HEK293 (cell line): Measurements from ENCODE around the gene UGT1A10.

Source experiments
- CTCF ChIA-PET: fragments of 350-600 bp; formaldehyde crosslinking; extraction: SDS; loops from one replicate; lab custom pipeline; 2021; ENCODE audit warnings: antibody characterized with exemption; lab: Yijun Ruan, JAX
- POLR2A ChIA-PET: fragments of 300-600 bp; formaldehyde crosslinking; extraction: SDS; loops from one replicate; lab custom pipeline; 2020; ENCODE audit warnings: antibody characterized with exemption, inconsistent platforms; lab: Yijun Ruan, JAX
- H3K27ac ChIP-seq: fragments of 200-500 bp; sonication (Bioruptor generic); 2 replicates; pipeline ENCODE4 v1.5.1; 2014; ENCODE audit warnings: low read depth, low read length, control low read depth, inconsistent platforms; ENCODE audit errors: extremely low read depth
- H3K36me3 ChIP-seq, 2 experiments: fragments of 200-500 bp in 1 of 2; sonication (Bioruptor generic) in 1 of 2; 1 replicate in 1 of 2; 2 replicates in 1 of 2; pipeline ENCODE4 v1.5.1; 2014 to 2017; ENCODE audit warnings: inconsistent platforms in 2 of 2, low read length in 2 of 2; ENCODE audit not compliant: control insufficient read depth in 2 of 2, insufficient read depth in 1 of 2
- H3K4me1 ChIP-seq: fragments of 200-500 bp; sonication (Bioruptor generic); 2 replicates; pipeline ENCODE4 v1.5.1; 2014; ENCODE audit warnings: mild to moderate bottlenecking, low read length, inconsistent platforms; ENCODE audit not compliant: control insufficient read depth, insufficient read depth
- H3K4me3 ChIP-seq: 2 replicates; pipeline ENCODE4 v1.5.1; 2011; ENCODE audit warnings: low read depth, mild to moderate bottlenecking, control low read depth, low read length, moderate library complexity
- H3K9me3 ChIP-seq: fragments of 200-500 bp; sonication (Bioruptor generic); 2 replicates; pipeline ENCODE4 v1.5.1; 2014; ENCODE audit warnings: low read depth, low read length, inconsistent platforms; ENCODE audit not compliant: control insufficient read depth, insufficient read depth
- GLIS1 ChIP-seq: fragments of 450-650 bp; formaldehyde crosslinking; IDR thresholded peaks from 2 replicates; pipeline ENCODE4 v1.5.1; 2016; ENCODE audit warnings: missing biosample characterization, missing genetic modification characterization
- KLF9 ChIP-seq: fragments of 450-650 bp; formaldehyde crosslinking; IDR thresholded peaks from 2 replicates; pipeline ENCODE4 v1.5.1; 2016; ENCODE audit warnings: missing biosample characterization, missing genetic modification characterization, low read depth
- REPIN1 ChIP-seq: fragments of 450-650 bp; formaldehyde crosslinking; IDR thresholded peaks from 2 replicates; pipeline ENCODE4 v1.5.1; 2017; ENCODE audit warnings: missing biosample characterization, missing genetic modification characterization, low read depth
- TRIM28 ChIP-seq: IDR thresholded peaks from 2 replicates; pipeline ENCODE4 v1.6.1; 2011; ENCODE audit warnings: low read length, control low read depth, borderline replicate concordance
- YY1 ChIP-seq: fragments of 450-650 bp; formaldehyde crosslinking; IDR thresholded peaks from 2 replicates; pipeline ENCODE4 v1.5.1; 2018; ENCODE audit warnings: missing biosample characterization, missing genetic modification characterization
- YY2 ChIP-seq: fragments of 450-650 bp; formaldehyde crosslinking; IDR thresholded peaks from 2 replicates; pipeline ENCODE4 v1.5.1; 2016; ENCODE audit warnings: missing biosample characterization, missing genetic modification characterization
- ZEB2 ChIP-seq: fragments of 450-650 bp; formaldehyde crosslinking; IDR thresholded peaks from 2 replicates; pipeline ENCODE4 v1.5.1; 2016; ENCODE audit warnings: missing biosample characterization, missing genetic modification characterization
- ZFP37 ChIP-seq: fragments of 450-650 bp; formaldehyde crosslinking; IDR thresholded peaks from 2 replicates; pipeline ENCODE4 v1.5.1; 2016; ENCODE audit warnings: missing biosample characterization, missing genetic modification characterization
- ZNF121 ChIP-seq: fragments of 450-650 bp; formaldehyde crosslinking; IDR thresholded peaks from 2 replicates; pipeline ENCODE4 v1.5.1; 2016; ENCODE audit warnings: missing biosample characterization, missing genetic modification characterization
- ZNF155 ChIP-seq: fragments of 450-650 bp; formaldehyde crosslinking; IDR thresholded peaks from 2 replicates; pipeline ENCODE4 v1.5.1; 2016; ENCODE audit warnings: missing biosample characterization, missing genetic modification characterization
- ZNF23 ChIP-seq: fragments of 450-650 bp; formaldehyde crosslinking; IDR thresholded peaks from 2 replicates; pipeline ENCODE4 v1.5.1; 2016; ENCODE audit warnings: missing biosample characterization, missing genetic modification characterization, borderline replicate concordance
- ZNF26 ChIP-seq: fragments of 450-650 bp; formaldehyde crosslinking; IDR thresholded peaks from 2 replicates; pipeline ENCODE4 v1.5.1; 2016; ENCODE audit warnings: missing biosample characterization, missing genetic modification characterization
- ZNF48 ChIP-seq: fragments of 450-650 bp; formaldehyde crosslinking; IDR thresholded peaks from 2 replicates; pipeline ENCODE4 v1.5.1; 2016; ENCODE audit warnings: missing biosample characterization, missing genetic modification characterization
- ZNF501 ChIP-seq: fragments of 450-650 bp; formaldehyde crosslinking; IDR thresholded peaks from 2 replicates; pipeline ENCODE4 v1.5.1; 2016; ENCODE audit warnings: missing biosample characterization, missing genetic modification characterization
- ZNF521 ChIP-seq: fragments of 450-650 bp; formaldehyde crosslinking; IDR thresholded peaks from 2 replicates; pipeline ENCODE4 v1.5.1; 2017; ENCODE audit warnings: missing biosample characterization, mild to moderate bottlenecking, missing genetic modification characterization
- ZNF529 ChIP-seq: fragments of 450-650 bp; formaldehyde crosslinking; IDR thresholded peaks from 2 replicates; pipeline ENCODE4 v1.5.1; 2017; ENCODE audit warnings: missing genetic modification characterization, missing biosample characterization; ENCODE audit not compliant: insufficient replicate concordance
- ZNF548 ChIP-seq: fragments of 450-650 bp; formaldehyde crosslinking; IDR thresholded peaks from 2 replicates; pipeline ENCODE4 v1.5.1; 2016; ENCODE audit warnings: missing biosample characterization, missing genetic modification characterization
- ZNF747 ChIP-seq: fragments of 450-650 bp; formaldehyde crosslinking; IDR thresholded peaks from 2 replicates; pipeline ENCODE4 v1.5.1; 2016; ENCODE audit warnings: missing biosample characterization, missing genetic modification characterization
- ZNF768 ChIP-seq: fragments of 450-650 bp; formaldehyde crosslinking; IDR thresholded peaks from 2 replicates; pipeline ENCODE4 v1.5.1; 2018; ENCODE audit warnings: missing biosample characterization, mild to moderate bottlenecking, missing genetic modification characterization
- ZNF776 ChIP-seq: fragments of 450-650 bp; formaldehyde crosslinking; IDR thresholded peaks from 2 replicates; pipeline ENCODE4 v1.5.0; 2017; ENCODE audit warnings: missing biosample characterization, missing genetic modification characterization, borderline replicate concordance
- ZNF830 ChIP-seq: fragments of 450-650 bp; IDR thresholded peaks from 2 replicates; pipeline ENCODE4 v1.5.0; 2018; ENCODE audit warnings: missing biosample characterization, missing genetic modification characterization, low read depth, mild to moderate bottlenecking, moderate library complexity
- ZSCAN30 ChIP-seq: fragments of 450-650 bp; IDR thresholded peaks from 2 replicates; pipeline ENCODE4 v1.5.1; 2018; ENCODE audit warnings: missing biosample characterization, mild to moderate bottlenecking, missing genetic modification characterization, moderate library complexity
- ZSCAN4 ChIP-seq: fragments of 450-650 bp; formaldehyde crosslinking; IDR thresholded peaks from 2 replicates; pipeline ENCODE4 v1.5.1; 2017; ENCODE audit warnings: missing biosample characterization, missing genetic modification characterization
- TF ChIP-seq, protein P1 (sequence below): fragments of 450-650 bp; formaldehyde crosslinking; IDR thresholded peaks from 2 replicates; pipeline ENCODE4 v1.5.1; 2016; ENCODE audit warnings: missing biosample characterization, missing genetic modification characterization
- TF ChIP-seq, protein P2 (sequence below): fragments of 450-650 bp; formaldehyde crosslinking; IDR thresholded peaks from 2 replicates; pipeline ENCODE4 v1.5.1; 2016; ENCODE audit warnings: missing biosample characterization, missing genetic modification characterization
- TF ChIP-seq, protein P3 (sequence below): fragments of 450-650 bp; formaldehyde crosslinking; IDR thresholded peaks from 2 replicates; pipeline ENCODE4 v1.5.1; 2016; ENCODE audit warnings: missing biosample characterization, missing genetic modification characterization

Gene UGT1A10

GRCh38 chr2:233801357-233802131, 165.3 kb downstream of the UGT1A10 start:
- no peak for TF ChIP-seq ZNF26 (tag by site-specific recombination)
- TF ChIP-seq ZNF768 (tag by site-specific recombination): no peak
- TF ChIP-seq, protein P1, sequence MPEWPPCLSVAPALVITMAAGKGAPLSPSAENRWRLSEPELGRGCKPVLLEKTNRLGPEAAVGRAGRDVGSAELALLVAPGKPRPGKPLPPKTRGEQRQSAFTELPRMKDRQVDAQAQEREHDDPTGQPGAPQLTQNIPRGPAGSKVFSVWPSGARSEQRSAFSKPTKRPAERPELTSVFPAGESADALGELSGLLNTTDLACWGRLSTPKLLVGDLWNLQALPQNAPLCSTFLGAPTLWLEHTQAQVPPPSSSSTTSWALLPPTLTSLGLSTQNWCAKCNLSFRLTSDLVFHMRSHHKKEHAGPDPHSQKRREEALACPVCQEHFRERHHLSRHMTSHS (tag by site-specific recombination): no peak
- TF ChIP-seq REPIN1 (tag by site-specific recombination): no peak
- no peak for TF ChIP-seq ZNF776
- TF ChIP-seq ZNF121 (tag by site-specific recombination): no peak
- TF ChIP-seq, protein P2, sequence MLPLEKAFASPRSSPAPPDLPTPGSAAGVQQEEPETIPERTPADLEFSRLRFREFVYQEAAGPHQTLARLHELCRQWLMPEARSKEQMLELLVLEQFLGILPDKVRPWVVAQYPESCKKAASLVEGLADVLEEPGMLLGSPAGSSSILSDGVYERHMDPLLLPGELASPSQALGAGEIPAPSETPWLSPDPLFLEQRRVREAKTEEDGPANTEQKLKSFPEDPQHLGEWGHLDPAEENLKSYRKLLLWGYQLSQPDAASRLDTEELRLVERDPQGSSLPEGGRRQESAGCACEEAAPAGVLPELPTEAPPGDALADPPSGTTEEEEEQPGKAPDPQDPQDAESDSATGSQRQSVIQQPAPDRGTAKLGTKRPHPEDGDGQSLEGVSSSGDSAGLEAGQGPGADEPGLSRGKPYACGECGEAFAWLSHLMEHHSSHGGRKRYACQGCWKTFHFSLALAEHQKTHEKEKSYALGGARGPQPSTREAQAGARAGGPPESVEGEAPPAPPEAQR (tag by site-specific recombination): no peak
- TF ChIP-seq ZEB2 (tag by site-specific recombination): no peak
- no peak for TF ChIP-seq ZNF529
- no peak for TF ChIP-seq ZFP37 (tag by site-specific recombination)
- TF ChIP-seq, all 188 proteins: peak for 0
- no peaks in the 10 kb centered on the region for H3K9me3 ChIP-seq
- H3K36me3 ChIP-seq: no peaks in the 10 kb centered on the region
- ChIA-PET CTCF (no interaction called here), POLR2A (no interaction called here)
- H3K4me3 ChIP-seq: no peak overlapping the region
- H3K27ac ChIP-seq: no peak overlapping the region
- no peaks in the 10 kb centered on the region for H3K4me1 ChIP-seq

DNA sequence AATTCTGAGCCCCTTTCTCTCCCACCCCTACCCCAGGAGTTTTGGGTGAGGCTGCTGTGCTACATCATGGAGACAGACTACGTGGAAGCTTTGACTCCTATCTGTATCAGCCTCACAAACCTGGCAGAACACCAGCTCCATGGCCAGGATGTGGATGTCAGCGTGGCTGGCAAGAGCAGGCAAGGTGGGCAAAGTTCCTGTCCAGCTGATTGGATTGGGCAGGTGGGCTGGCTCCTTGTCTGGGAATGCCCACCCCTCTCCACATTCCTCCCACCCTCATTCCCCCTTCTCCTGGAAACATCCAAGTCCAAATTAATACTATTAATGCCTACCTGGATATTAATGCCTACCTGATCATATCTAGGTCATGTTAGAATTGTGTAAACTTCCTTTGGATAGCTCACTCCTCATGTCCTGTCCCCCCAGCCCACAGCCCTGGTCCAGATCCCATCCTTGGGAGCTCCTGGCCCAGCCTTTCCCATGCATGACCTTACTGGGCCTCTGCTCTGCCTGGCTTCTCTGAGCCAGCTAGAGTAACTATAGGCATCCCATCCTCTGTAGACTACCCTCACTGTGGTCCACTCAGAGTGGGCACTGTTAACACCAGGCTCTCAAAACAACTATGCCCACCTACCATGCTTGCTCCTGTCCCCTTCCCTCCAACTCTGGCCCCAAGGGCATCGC, 166.0 kb downstream of the UGT1A10 start:
- H3K4me1 ChIP-seq: no peaks in the 10 kb centered on the region
- CTCF ChIA-PET: no interaction called here
- H3K4me3 ChIP-seq: no peak overlapping the region
- no peaks in the 10 kb centered on the region for H3K9me3 ChIP-seq
- POLR2A ChIA-PET: no interaction called here
- H3K36me3 ChIP-seq: no peaks in the 10 kb centered on the region
- H3K27ac ChIP-seq: no peak overlapping the region
- no peak for TF ChIP-seq ZNF48 (tag by site-specific recombination)
- TF ChIP-seq, protein P3, sequence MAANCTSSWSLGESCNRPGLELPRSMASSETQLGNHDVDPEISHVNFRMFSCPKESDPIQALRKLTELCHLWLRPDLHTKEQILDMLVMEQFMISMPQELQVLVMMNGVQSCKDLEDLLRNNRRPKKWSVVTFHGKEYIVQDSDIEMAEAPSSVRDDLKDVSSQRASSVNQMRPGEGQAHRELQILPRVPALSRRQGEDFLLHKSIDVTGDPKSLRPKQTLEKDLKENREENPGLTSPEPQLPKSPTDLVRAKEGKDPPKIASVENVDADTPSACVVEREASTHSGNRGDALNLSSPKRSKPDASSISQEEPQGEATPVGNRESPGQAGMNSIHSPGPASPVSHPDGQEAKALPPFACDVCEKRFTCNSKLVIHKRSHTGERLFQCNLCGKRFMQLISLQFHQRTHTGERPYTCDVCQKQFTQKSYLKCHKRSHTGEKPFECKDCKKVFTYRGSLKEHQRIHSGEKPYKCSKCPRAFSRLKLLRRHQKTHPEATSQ (tag by site-specific recombination): no peak
- no peak for TF ChIP-seq GLIS1 (tag by site-specific recombination)
- TF ChIP-seq ZNF830 (tag by site-specific recombination): no peak
- TF ChIP-seq YY1 (tag by site-specific recombination): no peak
- TF ChIP-seq ZNF747 (tag by site-specific recombination): no peak
- TF ChIP-seq ZNF23: no peak
- TF ChIP-seq ZNF521 (tag by site-specific recombination): no peak
- TF ChIP-seq ZSCAN4 (tag by site-specific recombination): no peak
- TF ChIP-seq ZSCAN30 (tag by site-specific recombination): no peak
- TF ChIP-seq YY2 (tag by site-specific recombination): no peak
- no peak for TF ChIP-seq TRIM28
- no peak for TF ChIP-seq KLF9 (tag by site-specific recombination)
- TF ChIP-seq ZNF548: no peak
- TF ChIP-seq ZNF155: no peak
- no peak for TF ChIP-seq ZNF501 (tag by site-specific recombination)
